Transverse colon (tissue), 4 donors: Measurements from ENCODE around the gene ARHGEF4.

ENCODE experiments used
- CTCF ChIP-seq, 5 experiments: fragments of 200-600 bp in 3 of 5; fragments of 450-650 bp in 2 of 5; sonication (generic) in 3 of 5; IDR thresholded peaks; 1 replicate in 2 of 5; 2 replicates in 3 of 5; pipeline ENCODE4 v1.5.1; 2016 to 2017; ENCODE audit warnings: antibody characterized with exemption in 5 of 5, inconsistent platforms in 3 of 5, mild to moderate bottlenecking in 2 of 5, moderate library complexity in 1 of 5
- EP300 ChIP-seq: sonication (generic); formaldehyde crosslinking; IDR thresholded peaks from one replicate; pipeline ENCODE4 v1.6.1; 2017; ENCODE audit warnings: antibody characterized with exemption, low read depth
- POLR2A ChIP-seq: fragments of 450-650 bp; IDR thresholded peaks from one replicate; pipeline ENCODE4 v1.6.1; 2016; ENCODE audit warnings: antibody characterized with exemption, mild to moderate bottlenecking, moderate library complexity
- POLR2AphosphoS5 ChIP-seq, 3 donors: sonication (generic); formaldehyde crosslinking; IDR thresholded peaks; one replicate each; pipeline ENCODE4 v1.6.1; 2016; ENCODE audit warnings: antibody characterized with exemption in 3 of 3

- TF ChIP-seq POLR2AphosphoS5 (IDR thresholded peaks at IDR 0.05) (no peak), CTCF (IDR thresholded peaks at IDR 0.05) (no peak), POLR2A (no peak), EP300 (no peak)
Observed at GRCh38 chr2:131054488-131054887, 217.8 kb downstream of the ARHGEF4 start.
